Brain microvascular endothelial cell (primary cell): Measurements from ENCODE around the gene APBB2.
"Not testable (repeated sequence)": the region's sequence is repeated elsewhere in the genome, so short reads cannot be mapped to it uniquely, and the experiment has no call there.

Experiments
- DNase-seq: peaks from one replicate; pipeline ENCODE4 v3.0.0-alpha.2; 2020
- H3K27ac ChIP-seq: fragments of 250-450 bp; sonication (Bioruptor Pico); 2 replicates; pipeline ENCODE4 v1.5.1; 2020; ENCODE audit warnings: mild to moderate bottlenecking, moderate library complexity
- H3K27me3 ChIP-seq: fragments of 250-450 bp; sonication (Bioruptor Pico); replicated peaks from 2 replicates; pipeline ENCODE4 v1.5.1; 2020; ENCODE audit warnings: mild to moderate bottlenecking
- H3K36me3 ChIP-seq: fragments of 250-450 bp; sonication (Bioruptor Pico); replicated peaks from 2 replicates; pipeline ENCODE4 v1.5.1; 2020; ENCODE audit warnings: mild to moderate bottlenecking
- H3K4me3 ChIP-seq: 2 replicates; pipeline ENCODE4 v1.5.1; 2011; ENCODE audit warnings: low read depth, mild to moderate bottlenecking, control low read depth, low read length, moderate library complexity
- in situ Hi-C: cut with HindIII; loops from 2 replicates; pipeline ENCODE4 v1.10.0; 2017; ENCODE audit warnings: low sequenced_read_pairs, low pct_ligation_motif_present
- TF ChIP-seq, protein P1 (sequence below): IDR thresholded peaks from 2 replicates; pipeline ENCODE4 v1.5.1; 2011; ENCODE audit warnings: low read depth, mild to moderate bottlenecking, moderate library complexity, low read length, control low read depth, inconsistent platforms; ENCODE audit errors: missing control alignments

The APBB2 gene

DNA sequence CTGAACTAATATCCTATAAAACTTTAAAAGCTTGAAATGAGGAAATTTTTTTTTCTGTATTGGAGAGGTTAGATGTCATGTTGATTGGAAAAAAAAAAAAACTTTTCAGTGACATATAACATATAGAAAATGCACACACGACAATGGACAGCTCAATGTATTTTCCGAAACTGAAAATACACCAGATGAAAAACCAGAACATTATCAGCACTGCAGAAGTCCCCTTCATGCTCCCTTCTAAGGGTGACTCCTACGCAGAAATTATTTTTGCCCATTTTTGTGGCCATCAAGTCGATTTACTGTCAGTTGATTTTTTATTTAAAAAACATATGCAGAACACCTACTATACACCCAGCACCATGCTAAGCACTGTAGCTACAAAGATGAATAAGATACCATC is 148.3 kb downstream of the APBB2 start:
- no peaks in the 10 kb centered on the region for H3K27me3 ChIP-seq
- in situ Hi-C loops = no loop called here

DNA sequence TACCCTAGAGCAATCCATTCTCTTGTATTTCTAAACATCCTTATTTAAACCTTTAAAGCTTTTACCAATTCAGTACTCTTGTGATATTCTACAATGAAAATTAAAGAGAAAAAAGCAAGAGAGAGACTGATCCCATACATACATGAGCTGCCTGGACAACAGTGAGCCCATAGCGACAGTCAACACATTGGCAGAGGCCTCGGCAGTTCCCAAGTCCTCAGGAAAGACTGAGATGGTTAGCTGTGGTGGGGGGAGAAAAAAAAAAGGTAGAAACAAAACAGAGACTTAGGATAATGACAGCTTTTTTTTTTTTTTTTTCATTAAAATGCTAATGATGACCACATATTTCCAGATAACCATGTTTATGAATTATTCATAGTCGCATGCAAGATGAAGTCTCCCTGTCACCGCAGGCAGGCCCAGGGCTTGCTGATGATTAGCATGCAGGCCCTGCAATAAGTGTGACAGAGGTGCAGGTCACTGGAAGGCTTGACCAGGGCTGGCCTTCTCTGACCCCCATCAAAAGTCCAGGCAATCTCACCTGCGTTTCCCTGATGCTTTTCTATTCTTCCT is 148.8 kb downstream of the APBB2 start:
- no peak overlapping the region for H3K27ac ChIP-seq
- DNase-seq = no peak
- no peaks in the 10 kb centered on the region for H3K27me3 ChIP-seq
- peaks cover 11% of the 10 kb centered on the region for H3K36me3 ChIP-seq
- TF ChIP-seq, protein P1, sequence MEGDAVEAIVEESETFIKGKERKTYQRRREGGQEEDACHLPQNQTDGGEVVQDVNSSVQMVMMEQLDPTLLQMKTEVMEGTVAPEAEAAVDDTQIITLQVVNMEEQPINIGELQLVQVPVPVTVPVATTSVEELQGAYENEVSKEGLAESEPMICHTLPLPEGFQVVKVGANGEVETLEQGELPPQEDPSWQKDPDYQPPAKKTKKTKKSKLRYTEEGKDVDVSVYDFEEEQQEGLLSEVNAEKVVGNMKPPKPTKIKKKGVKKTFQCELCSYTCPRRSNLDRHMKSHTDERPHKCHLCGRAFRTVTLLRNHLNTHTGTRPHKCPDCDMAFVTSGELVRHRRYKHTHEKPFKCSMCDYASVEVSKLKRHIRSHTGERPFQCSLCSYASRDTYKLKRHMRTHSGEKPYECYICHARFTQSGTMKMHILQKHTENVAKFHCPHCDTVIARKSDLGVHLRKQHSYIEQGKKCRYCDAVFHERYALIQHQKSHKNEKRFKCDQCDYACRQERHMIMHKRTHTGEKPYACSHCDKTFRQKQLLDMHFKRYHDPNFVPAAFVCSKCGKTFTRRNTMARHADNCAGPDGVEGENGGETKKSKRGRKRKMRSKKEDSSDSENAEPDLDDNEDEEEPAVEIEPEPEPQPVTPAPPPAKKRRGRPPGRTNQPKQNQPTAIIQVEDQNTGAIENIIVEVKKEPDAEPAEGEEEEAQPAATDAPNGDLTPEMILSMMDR = no peak
- in situ Hi-C loops = no loop called here
- H3K4me3 ChIP-seq = no peak overlapping the region

More for the DNA sequence above, 148.3 kb downstream of the APBB2 start:
- Histone ChIP-seq H3K36me3 (peaks cover 11% of the 10 kb centered on the region), H3K4me3 (no peak overlapping the region), H3K27ac (no peak overlapping the region)
- DNase-seq = no peak
- TF ChIP-seq, protein P1 = no peak

DNA sequence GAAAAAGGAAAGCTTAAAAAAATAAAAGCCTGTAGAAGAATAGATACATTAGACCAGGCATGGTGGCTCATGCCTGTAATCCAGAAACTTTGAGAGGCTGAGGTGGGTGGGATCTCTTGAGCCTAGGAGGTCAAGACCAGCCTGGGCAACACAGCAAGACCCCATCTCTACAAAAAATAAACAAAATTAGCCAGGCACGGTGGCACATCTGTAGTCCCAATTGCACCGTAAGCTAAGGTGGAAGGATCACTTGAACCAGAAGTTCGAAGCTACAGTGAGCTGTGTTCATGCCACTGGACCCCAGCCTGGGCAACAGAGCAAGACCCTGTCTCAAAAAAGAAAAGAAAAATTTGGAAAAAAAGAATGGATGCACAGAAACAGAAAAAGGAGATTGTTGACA is 149.4 kb downstream of the APBB2 start:
- H3K4me3 ChIP-seq = no peak overlapping the region
- no peak overlapping the region for H3K27ac ChIP-seq
- TF ChIP-seq, protein P1 = no peak
- H3K27me3 ChIP-seq = no peaks in the 10 kb centered on the region
- peaks cover 11% of the 10 kb centered on the region for H3K36me3 ChIP-seq
- in situ Hi-C loops = no loop called here
- no peak for DNase-seq

DNA sequence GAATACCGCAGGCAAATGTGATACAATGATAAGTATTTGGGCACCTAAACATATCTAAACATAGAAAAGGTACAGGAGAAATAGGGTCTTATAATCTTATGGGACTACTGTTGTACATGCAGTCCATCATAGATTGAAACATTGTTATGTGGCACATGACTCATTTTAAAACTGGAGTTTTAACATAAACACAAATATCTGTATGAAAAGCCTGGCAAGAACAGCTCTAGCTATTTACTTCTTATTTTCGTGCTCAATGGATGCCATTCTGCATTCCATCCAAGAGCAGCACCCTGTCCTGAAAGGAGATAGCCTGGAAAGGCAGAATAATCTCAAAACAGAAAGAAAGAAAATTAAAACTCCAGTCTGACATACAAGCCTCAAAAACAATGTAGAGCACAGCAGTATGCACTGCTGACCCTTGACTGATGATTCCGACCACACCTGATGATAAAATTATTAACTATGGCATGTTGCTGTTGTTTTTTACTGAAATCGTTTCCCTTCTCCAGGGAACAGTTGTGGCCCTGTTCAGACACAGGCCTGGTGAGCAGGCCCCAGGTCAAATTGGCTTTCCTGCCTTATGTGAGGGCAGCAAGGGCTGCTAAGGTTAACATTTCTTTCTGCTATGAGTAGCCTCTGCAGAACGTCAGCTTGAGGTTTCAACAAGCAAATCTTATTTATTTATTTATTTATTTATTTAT is 152.7 kb downstream of the APBB2 start:
- Histone ChIP-seq H3K27ac (peak overlapping the region; percentile 21), H3K36me3 (peaks cover 23% of the 10 kb centered on the region), H3K27me3 (no peaks in the 10 kb centered on the region), H3K4me3 (no peak overlapping the region)
- TF ChIP-seq, protein P1 = no peak
- in situ Hi-C loops = no loop called here
- no peak for DNase-seq

DNA sequence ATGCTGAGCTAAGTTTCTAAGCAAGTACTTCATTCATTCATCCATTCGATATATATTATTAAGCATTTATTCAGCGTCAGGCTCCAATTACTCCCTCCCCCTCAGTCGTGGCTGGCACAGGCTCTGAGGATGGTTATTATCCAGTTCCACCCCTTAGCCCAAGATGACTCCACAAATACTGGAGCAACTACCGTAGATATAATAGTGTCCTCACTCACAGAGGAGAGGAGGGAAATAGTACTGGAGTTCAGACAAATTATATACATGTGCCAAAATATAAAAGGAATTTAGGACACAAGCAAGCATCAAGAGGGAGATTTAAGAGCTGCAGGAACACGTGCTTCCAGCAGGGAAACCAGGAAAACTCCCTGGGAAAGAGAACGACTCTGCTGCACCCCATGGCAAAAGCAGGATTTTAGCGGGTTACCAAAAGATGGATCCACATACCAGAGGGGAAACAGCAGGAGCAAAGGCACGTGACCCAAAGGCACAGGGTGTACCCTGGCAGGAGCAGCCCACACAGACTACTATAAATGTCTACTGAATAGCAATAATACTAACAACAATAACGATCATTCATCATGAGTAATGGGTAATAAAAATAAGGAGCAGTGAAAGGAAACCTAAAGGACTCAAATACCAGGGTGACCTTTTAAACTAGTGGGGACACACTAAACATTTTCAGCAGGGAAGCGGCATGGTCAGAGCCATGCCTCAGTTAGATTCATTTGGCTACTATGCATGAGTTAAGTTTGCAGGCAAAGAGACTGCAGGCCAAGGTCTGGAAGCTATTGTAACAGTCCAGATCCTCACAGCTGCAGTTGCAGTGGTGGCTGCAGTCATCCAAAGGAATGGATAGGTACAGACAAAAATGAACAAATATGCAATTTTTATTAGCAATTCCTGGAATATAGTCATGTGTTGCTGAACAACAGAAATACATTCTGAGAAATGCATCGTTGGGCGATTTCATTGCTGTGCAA is 153.7 kb downstream of the APBB2 start:
- peaks cover 28% of the 10 kb centered on the region for H3K36me3 ChIP-seq
- no peaks in the 10 kb centered on the region for H3K27me3 ChIP-seq
- no peak overlapping the region for H3K4me3 ChIP-seq
- TF ChIP-seq, protein P1 = peak; percentile 37
- in situ Hi-C loops = no loop called here
- no peak for DNase-seq
- H3K27ac ChIP-seq = no peak overlapping the region

DNA sequence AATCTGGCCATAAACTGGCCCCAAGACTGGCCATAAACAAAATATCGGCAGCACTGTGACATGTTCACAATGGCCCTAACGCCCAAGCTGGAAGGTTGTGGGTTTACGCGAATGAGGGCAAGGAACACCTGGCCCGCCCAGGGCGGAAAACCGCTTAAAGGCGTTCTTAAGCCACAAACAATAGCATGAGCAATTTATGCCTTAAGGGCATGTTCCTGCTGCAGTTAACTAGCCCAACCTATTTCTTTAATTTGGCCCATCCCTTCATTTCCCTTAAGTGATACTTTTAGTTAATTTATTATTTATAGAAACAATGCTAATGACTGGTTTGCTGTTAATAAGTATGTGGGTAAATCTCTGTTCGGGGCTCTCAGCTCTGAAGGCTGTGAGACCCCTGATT is 154.9 kb downstream of the APBB2 start:
- peaks cover 31% of the 10 kb centered on the region for H3K36me3 ChIP-seq
- H3K27me3 ChIP-seq, H3K4me3 ChIP-seq, DNase-seq, in situ Hi-C loops, H3K27ac ChIP-seq: not testable (repeated sequence)
